DND-41 (cell line): ENCODE measurements around the gene AGAP1.

ENCODE experiments used
- ATAC-seq: fragments of 200-7000 bp; cut with Tn5 transposase; 3 replicates; pipeline ENCODE4 v1.9.1; 2021; ENCODE audit warnings: low read depth; ENCODE audit not compliant: insufficient read depth
- DNase-seq: peaks from one replicate; pipeline ENCODE4 v3.0.0-alpha.2; 2020
- H2AFZ ChIP-seq: 2 replicates; pipeline ENCODE4 v1.6.0; 2012; ENCODE audit warnings: low read depth, low read length
- H3K27ac ChIP-seq: 2 replicates; pipeline ENCODE4 v1.5.1; 2012; ENCODE audit warnings: low read length, inconsistent platforms
- H3K27me3 ChIP-seq: fragments of 200-600 bp; sonication (generic); 2 replicates; pipeline ENCODE4 v1.6.0; 2012; ENCODE audit warnings: low read length, mild to moderate bottlenecking, inconsistent platforms; ENCODE audit not compliant: insufficient read depth, poor library complexity
- H3K36me3 ChIP-seq: 2 replicates; pipeline ENCODE4 v1.5.1; 2012; ENCODE audit warnings: low read length, inconsistent platforms; ENCODE audit not compliant: insufficient read depth
- H3K4me1 ChIP-seq: 2 replicates; pipeline ENCODE4 v1.5.1; 2012; ENCODE audit warnings: mild to moderate bottlenecking, low read length; ENCODE audit not compliant: insufficient read depth
- H3K4me2 ChIP-seq: 2 replicates; pipeline ENCODE4 v1.6.0; 2012; ENCODE audit warnings: mild to moderate bottlenecking, moderate library complexity, low read length, inconsistent platforms; ENCODE audit not compliant: insufficient read depth
- H3K4me3 ChIP-seq, 2 experiments: fragments of 200-600 bp in 1 of 2; shearing (Covaris generic) in 1 of 2; 2 replicates each; pipeline ENCODE4 v1.5.1; 2012 to 2016; ENCODE audit warnings: inconsistent platforms in 2 of 2, low read length in 2 of 2, mild to moderate bottlenecking in 2 of 2, low read depth in 1 of 2, moderate library complexity in 1 of 2
- H3K79me2 ChIP-seq: 2 replicates; pipeline ENCODE4 v1.6.0; 2012; ENCODE audit warnings: low read length, inconsistent platforms; ENCODE audit not compliant: insufficient read depth
- H3K9ac ChIP-seq: 2 replicates; pipeline ENCODE4 v1.6.0; 2012; ENCODE audit warnings: low read depth, mild to moderate bottlenecking, inconsistent platforms, low read length, moderate library complexity
- H3K9me3 ChIP-seq: 2 replicates; pipeline ENCODE4 v1.5.1; 2012; ENCODE audit warnings: low read length, moderate library complexity, mild to moderate bottlenecking, inconsistent platforms; ENCODE audit not compliant: insufficient read depth, severe bottlenecking
- H4K20me1 ChIP-seq: 2 replicates; pipeline ENCODE4 v1.6.0; 2012; ENCODE audit warnings: low read length; ENCODE audit not compliant: insufficient read depth
- EZH2 ChIP-seq: IDR thresholded peaks from 3 replicates; pipeline ENCODE4 v1.6.1; 2012; ENCODE audit warnings: borderline replicate concordance, low read depth, mild to moderate bottlenecking, moderate library complexity, low read length, inconsistent platforms; ENCODE audit not compliant: severe bottlenecking
- TF ChIP-seq, protein P1 (sequence below): IDR thresholded peaks from 2 replicates; pipeline ENCODE4 v1.5.1; 2012; ENCODE audit warnings: borderline replicate concordance, low read length, moderate library complexity, mild to moderate bottlenecking; ENCODE audit not compliant: poor library complexity, severe bottlenecking; ENCODE audit errors: extremely low read depth

Gene AGAP1

DNA sequence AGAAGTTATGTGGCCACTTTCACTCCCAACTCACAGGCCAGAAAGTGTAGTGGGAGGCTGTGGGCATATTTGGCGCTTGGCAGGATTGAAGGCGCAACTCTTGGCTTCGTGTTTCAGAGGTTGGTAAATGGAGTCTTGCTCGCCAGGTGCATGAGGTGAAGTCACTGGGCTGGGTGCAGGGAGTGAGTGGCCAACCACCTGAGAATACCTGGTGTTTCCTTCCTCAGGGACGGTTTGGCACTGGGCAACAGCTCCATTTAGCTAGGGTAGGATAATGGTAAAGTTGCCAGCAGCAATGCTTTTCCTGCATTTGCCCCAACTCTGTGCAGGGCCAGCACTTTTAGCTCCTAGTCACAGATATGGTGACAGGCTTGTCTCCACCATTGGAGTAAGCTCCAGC is 115.9 kb downstream of the AGAP1 start:
- no peak for TF ChIP-seq EZH2
- TF ChIP-seq, protein P1, sequence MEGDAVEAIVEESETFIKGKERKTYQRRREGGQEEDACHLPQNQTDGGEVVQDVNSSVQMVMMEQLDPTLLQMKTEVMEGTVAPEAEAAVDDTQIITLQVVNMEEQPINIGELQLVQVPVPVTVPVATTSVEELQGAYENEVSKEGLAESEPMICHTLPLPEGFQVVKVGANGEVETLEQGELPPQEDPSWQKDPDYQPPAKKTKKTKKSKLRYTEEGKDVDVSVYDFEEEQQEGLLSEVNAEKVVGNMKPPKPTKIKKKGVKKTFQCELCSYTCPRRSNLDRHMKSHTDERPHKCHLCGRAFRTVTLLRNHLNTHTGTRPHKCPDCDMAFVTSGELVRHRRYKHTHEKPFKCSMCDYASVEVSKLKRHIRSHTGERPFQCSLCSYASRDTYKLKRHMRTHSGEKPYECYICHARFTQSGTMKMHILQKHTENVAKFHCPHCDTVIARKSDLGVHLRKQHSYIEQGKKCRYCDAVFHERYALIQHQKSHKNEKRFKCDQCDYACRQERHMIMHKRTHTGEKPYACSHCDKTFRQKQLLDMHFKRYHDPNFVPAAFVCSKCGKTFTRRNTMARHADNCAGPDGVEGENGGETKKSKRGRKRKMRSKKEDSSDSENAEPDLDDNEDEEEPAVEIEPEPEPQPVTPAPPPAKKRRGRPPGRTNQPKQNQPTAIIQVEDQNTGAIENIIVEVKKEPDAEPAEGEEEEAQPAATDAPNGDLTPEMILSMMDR = no peak
- Histone ChIP-seq H3K27ac (no peak overlapping the region), H3K4me3 (no peak overlapping the region), H4K20me1 (no peaks in the 10 kb centered on the region), H3K79me2 (no peaks in the 10 kb centered on the region), H3K27me3 (peaks cover 11% of the 10 kb centered on the region), H3K4me2 (no peak overlapping the region), H3K4me1 (no peaks in the 10 kb centered on the region), H3K36me3 (no peaks in the 10 kb centered on the region), H3K9ac (no peak overlapping the region), H2AFZ (no peak overlapping the region), H3K9me3 (no peaks in the 10 kb centered on the region)
- DNase-seq (no peak), ATAC-seq (no peak)

- Histone ChIP-seq H3K9me3 (no peaks in the 10 kb centered on the region), H3K79me2 (no peaks in the 10 kb centered on the region), H3K27me3 (peaks cover 11% of the 10 kb centered on the region), H3K9ac (no peak overlapping the region), H3K27ac (no peak overlapping the region), H3K36me3 (no peaks in the 10 kb centered on the region), H2AFZ (no peak overlapping the region), H3K4me1 (no peaks in the 10 kb centered on the region), H3K4me2 (no peak overlapping the region), H4K20me1 (no peaks in the 10 kb centered on the region), H3K4me3 (no peak overlapping the region)
- DNase-seq = no peak
- TF ChIP-seq, protein P1 = no peak
- no peak for TF ChIP-seq EZH2
- ATAC-seq = no peak
Observed at GRCh38 chr2:235610696-235611257, 116.9 kb downstream of the AGAP1 start.

DNA sequence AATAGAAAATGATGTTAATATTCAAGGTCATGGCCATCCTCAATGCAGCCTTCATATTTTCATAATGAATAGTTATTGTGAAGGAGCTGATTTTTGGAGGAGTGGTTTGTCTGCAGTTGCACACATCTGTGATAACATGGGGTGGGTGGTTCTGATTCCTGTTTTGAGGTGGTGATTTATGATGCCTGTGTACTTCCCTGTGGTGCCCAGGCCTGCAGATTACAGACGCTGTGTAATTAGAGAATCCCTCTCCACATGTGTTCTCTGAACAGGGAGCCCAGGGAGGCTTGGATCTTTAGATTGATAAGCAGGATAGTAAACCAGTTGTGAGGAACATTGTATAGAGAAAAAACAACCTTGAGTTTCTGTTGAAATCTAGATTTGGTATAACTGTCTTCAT is 117.5 kb downstream of the AGAP1 start:
- Histone ChIP-seq H3K27me3 (peaks cover 11% of the 10 kb centered on the region), H3K9me3 (no peaks in the 10 kb centered on the region), H3K4me1 (no peaks in the 10 kb centered on the region), H2AFZ (no peak overlapping the region), H3K79me2 (no peaks in the 10 kb centered on the region), H4K20me1 (no peaks in the 10 kb centered on the region), H3K4me3 (no peak overlapping the region), H3K9ac (no peak overlapping the region), H3K27ac (no peak overlapping the region), H3K4me2 (no peak overlapping the region), H3K36me3 (no peaks in the 10 kb centered on the region)
- TF ChIP-seq, protein P1 = no peak
- TF ChIP-seq EZH2 = no peak
- DNase-seq (no peak), ATAC-seq (no peak)

DNA sequence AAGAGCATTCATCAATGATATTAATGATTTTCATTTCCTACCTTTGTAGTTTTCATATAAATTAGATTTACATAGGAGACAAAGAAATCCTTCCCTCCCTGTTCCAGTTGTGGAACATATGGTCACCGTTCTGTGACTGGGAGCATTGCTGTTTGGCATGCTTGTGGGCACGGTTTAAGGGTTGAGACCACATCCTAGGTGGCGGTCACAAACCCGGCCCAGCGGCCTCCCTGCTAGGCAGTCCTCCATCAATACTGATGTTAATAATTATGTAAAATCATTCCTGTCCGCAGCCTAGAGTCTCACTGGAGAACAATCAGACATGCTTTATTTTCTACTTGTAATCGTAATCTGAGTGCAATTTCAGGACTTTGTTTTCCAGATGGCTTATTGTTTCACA is 117.9 kb downstream of the AGAP1 start:
- H3K27me3 ChIP-seq = peaks cover 11% of the 10 kb centered on the region
- no peaks in the 10 kb centered on the region for H4K20me1 ChIP-seq
- DNase-seq (no peak), ATAC-seq (no peak)
- no peaks in the 10 kb centered on the region for H3K9me3 ChIP-seq
- TF ChIP-seq EZH2 = no peak
- TF ChIP-seq, protein P1 = no peak
- H3K36me3 ChIP-seq = no peaks in the 10 kb centered on the region
- H3K79me2 ChIP-seq = no peaks in the 10 kb centered on the region
- no peak overlapping the region for H3K4me2 ChIP-seq
- no peak overlapping the region for H3K27ac ChIP-seq
- H3K4me3 ChIP-seq = no peak overlapping the region
- H3K4me1 ChIP-seq = no peaks in the 10 kb centered on the region
- H2AFZ ChIP-seq = no peak overlapping the region
- no peak overlapping the region for H3K9ac ChIP-seq
